Measurements from ENCODE around the gene MYO15B. TPM values are rescaled to one million over a fixed set of nuclear protein-coding genes. Genes with fewer than 3 reads are reported as not detected.

Gene MYO15B
- total and polyA plus RNA-seq, 2 donors (not counting 1 experiment from before 2014, with no cell fraction given), result 0.49 to 14.4 TPM

DNA sequence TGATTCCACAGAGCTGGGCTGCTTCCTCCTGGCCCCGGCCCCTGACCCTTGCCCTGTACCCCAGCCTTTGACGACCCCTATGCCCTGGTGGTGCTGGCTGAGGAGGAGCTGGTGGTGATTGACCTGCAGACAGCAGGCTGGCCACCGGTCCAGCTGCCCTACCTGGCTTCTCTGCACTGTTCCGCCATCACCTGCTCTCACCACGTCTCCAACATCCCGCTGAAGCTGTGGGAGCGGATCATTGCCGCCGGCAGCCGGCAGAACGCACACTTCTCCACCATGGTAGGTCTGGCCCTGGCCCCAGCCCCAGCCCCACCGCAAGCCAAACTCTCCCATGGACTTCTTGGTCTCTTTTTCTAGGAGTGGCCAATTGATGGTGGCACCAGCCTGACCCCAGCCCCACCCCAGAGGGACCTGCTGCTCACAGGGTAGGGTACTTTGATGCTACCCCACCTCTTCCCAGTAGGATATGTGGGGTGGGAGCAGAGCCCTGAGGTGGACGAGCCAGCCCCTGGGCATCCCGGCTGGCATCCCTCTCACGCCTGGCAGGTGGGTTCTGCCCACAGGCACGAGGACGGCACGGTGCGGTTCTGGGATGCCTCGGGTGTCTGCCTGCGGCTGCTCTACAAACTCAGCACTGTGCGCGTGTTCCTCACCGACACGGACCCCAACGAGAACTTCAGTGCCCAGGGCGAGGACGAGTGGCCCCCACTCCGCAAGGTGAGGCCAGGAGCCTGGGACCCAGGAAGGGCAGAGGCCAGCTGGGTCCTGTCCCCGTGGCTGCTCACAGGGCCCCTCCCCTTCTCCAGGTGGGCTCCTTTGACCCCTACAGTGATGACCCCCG, 19.0 kb upstream of the MYO15B start:
- Histone ChIP-seq H3K4me1 (ENCODE audit: control insufficient read depth, extremely low read depth, insufficient read depth, low read length) (no peaks in the 10 kb centered on the region), H3K27ac (ENCODE audit: insufficient read depth, low read length) (no peak overlapping the region), H3K79me2 (ENCODE audit: control insufficient read depth, insufficient read depth, low read length) (no peaks in the 10 kb centered on the region), H4K20me1 (ENCODE audit: control insufficient read depth, extremely low read depth, insufficient read depth, low read length) (no peaks in the 10 kb centered on the region), H3K4me2 (ENCODE audit: extremely low read depth, insufficient read depth, low read length) (no peak overlapping the region), H3K9ac (ENCODE audit: insufficient read depth, low read length) (no peak overlapping the region), H3K4me3 (replicated peaks in 1 of 4; ENCODE audit: control extremely low read depth in 1 of 4, insufficient read depth in 1 of 4, low read depth in 3 of 4, low read length in 4 of 4) (no peak overlapping the region), H3K27me3 (ENCODE audit: control insufficient read depth, insufficient read depth, low read length) (peaks cover 2% of the 10 kb centered on the region), H3K9me3 (ENCODE audit: control insufficient read depth, insufficient read depth, low read depth, low read length) (no peaks in the 10 kb centered on the region), H2AFZ (ENCODE audit: low read length) (no peak overlapping the region), H3K36me3 (ENCODE audit: control insufficient read depth, insufficient read depth, low read length) (no peaks in the 10 kb centered on the region)
- no peak for DNase-seq (ENCODE audit: low read depth in 2 of 2)
- TF ChIP-seq, protein P1, sequence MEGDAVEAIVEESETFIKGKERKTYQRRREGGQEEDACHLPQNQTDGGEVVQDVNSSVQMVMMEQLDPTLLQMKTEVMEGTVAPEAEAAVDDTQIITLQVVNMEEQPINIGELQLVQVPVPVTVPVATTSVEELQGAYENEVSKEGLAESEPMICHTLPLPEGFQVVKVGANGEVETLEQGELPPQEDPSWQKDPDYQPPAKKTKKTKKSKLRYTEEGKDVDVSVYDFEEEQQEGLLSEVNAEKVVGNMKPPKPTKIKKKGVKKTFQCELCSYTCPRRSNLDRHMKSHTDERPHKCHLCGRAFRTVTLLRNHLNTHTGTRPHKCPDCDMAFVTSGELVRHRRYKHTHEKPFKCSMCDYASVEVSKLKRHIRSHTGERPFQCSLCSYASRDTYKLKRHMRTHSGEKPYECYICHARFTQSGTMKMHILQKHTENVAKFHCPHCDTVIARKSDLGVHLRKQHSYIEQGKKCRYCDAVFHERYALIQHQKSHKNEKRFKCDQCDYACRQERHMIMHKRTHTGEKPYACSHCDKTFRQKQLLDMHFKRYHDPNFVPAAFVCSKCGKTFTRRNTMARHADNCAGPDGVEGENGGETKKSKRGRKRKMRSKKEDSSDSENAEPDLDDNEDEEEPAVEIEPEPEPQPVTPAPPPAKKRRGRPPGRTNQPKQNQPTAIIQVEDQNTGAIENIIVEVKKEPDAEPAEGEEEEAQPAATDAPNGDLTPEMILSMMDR (conservative IDR thresholded peaks at IDR 0.05 in 1 of 2, IDR thresholded peaks at IDR 0.05 in 1 of 2; ENCODE audit: low read depth in 1 of 2, low read length in 2 of 2), result no peak
- no peak for TF ChIP-seq EZH2 (IDR thresholded peaks at IDR 0.05; ENCODE audit: low read length, missing control alignments)

DNA sequence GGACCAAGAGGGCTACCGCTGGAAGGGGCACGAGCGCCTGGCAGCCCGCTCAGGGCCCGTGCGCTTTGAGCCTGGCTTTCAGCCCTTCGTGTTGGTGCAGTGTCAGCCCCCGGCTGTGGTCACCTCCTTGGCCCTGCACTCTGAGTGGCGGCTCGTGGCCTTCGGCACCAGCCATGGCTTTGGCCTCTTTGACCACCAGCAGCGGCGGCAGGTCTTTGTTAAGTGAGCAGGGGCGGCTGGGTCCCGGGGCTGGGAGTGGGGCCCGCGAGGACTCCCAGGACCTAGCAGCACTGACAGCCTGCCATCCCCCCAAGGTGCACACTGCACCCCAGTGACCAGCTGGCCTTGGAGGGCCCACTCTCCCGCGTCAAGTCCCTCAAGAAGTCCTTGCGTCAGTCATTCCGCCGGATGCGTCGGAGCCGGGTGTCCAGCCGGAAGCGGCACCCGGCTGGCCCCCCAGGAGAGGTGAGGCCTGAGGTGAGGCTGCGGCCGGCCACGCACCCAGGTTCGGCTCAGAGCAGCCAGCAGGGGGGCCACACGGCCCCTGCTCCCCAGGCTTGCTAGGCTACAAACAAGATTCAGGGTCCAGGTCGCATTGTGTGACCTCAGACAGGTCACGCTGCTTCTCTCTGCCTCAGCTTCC, 17.4 kb upstream of the MYO15B start:
- Histone ChIP-seq H2AFZ (ENCODE audit: low read length) (no peak overlapping the region), H3K4me3 (replicated peaks in 1 of 4; ENCODE audit: control extremely low read depth in 1 of 4, insufficient read depth in 1 of 4, low read depth in 3 of 4, low read length in 4 of 4) (no peak overlapping the region), H3K9ac (ENCODE audit: insufficient read depth, low read length) (no peak overlapping the region), H3K36me3 (ENCODE audit: control insufficient read depth, insufficient read depth, low read length) (no peaks in the 10 kb centered on the region), H3K27me3 (ENCODE audit: control insufficient read depth, insufficient read depth, low read length) (no peaks in the 10 kb centered on the region), H3K4me2 (ENCODE audit: extremely low read depth, insufficient read depth, low read length) (no peak overlapping the region), H3K27ac (ENCODE audit: insufficient read depth, low read length) (no peak overlapping the region), H3K79me2 (ENCODE audit: control insufficient read depth, insufficient read depth, low read length) (no peaks in the 10 kb centered on the region), H3K4me1 (ENCODE audit: control insufficient read depth, extremely low read depth, insufficient read depth, low read length) (no peaks in the 10 kb centered on the region), H3K9me3 (ENCODE audit: control insufficient read depth, insufficient read depth, low read depth, low read length) (no peaks in the 10 kb centered on the region), H4K20me1 (ENCODE audit: control insufficient read depth, extremely low read depth, insufficient read depth, low read length) (no peaks in the 10 kb centered on the region)
- DNase-seq (ENCODE audit: low read depth in 2 of 2), result no peak
- TF ChIP-seq EZH2 (IDR thresholded peaks at IDR 0.05; ENCODE audit: low read length, missing control alignments), result no peak
- TF ChIP-seq, protein P1 (conservative IDR thresholded peaks at IDR 0.05 in 1 of 2, IDR thresholded peaks at IDR 0.05 in 1 of 2; ENCODE audit: low read depth in 1 of 2, low read length in 2 of 2), result no peak

DNA sequence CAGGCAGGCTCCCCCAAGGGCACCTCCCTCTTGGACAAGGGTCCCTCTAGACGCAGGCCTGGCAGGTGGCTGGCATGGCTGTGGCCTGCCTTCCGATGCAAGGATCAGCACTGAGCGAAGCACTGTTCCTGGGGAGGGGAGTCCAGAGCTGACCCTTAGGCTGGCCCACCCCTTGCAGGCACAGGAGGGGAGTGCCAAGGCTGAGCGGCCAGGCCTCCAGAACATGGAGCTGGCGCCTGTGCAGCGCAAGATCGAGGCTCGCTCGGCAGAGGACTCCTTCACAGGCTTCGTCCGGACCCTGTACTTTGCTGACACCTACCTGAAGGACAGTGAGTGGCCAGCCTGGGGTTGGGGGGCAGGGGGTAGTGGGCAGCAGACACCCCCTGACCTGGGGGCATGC, 16.8 kb upstream of the MYO15B start:
- H3K9me3 ChIP-seq (ENCODE audit: control insufficient read depth, insufficient read depth, low read depth, low read length), result no peaks in the 10 kb centered on the region
- no peak overlapping the region for H3K27ac ChIP-seq (ENCODE audit: insufficient read depth, low read length)
- H4K20me1 ChIP-seq (ENCODE audit: control insufficient read depth, extremely low read depth, insufficient read depth, low read length), result no peaks in the 10 kb centered on the region
- DNase-seq (ENCODE audit: low read depth in 2 of 2), result no peak
- H3K36me3 ChIP-seq (ENCODE audit: control insufficient read depth, insufficient read depth, low read length), result no peaks in the 10 kb centered on the region
- H3K27me3 ChIP-seq (ENCODE audit: control insufficient read depth, insufficient read depth, low read length), result no peaks in the 10 kb centered on the region
- no peak overlapping the region for H2AFZ ChIP-seq (ENCODE audit: low read length)
- no peaks in the 10 kb centered on the region for H3K79me2 ChIP-seq (ENCODE audit: control insufficient read depth, insufficient read depth, low read length)
- no peak for TF ChIP-seq EZH2 (IDR thresholded peaks at IDR 0.05; ENCODE audit: low read length, missing control alignments)
- TF ChIP-seq, protein P1 (conservative IDR thresholded peaks at IDR 0.05 in 1 of 2, IDR thresholded peaks at IDR 0.05 in 1 of 2; ENCODE audit: low read depth in 1 of 2, low read length in 2 of 2), result no peak
- H3K4me2 ChIP-seq (ENCODE audit: extremely low read depth, insufficient read depth, low read length), result no peak overlapping the region
- H3K4me3 ChIP-seq (replicated peaks in 1 of 4; ENCODE audit: control extremely low read depth in 1 of 4, insufficient read depth in 1 of 4, low read depth in 3 of 4, low read length in 4 of 4), result no peak overlapping the region
- H3K4me1 ChIP-seq (ENCODE audit: control insufficient read depth, extremely low read depth, insufficient read depth, low read length), result no peaks in the 10 kb centered on the region
- H3K9ac ChIP-seq (ENCODE audit: insufficient read depth, low read length), result no peak overlapping the region
